ENCODE data around the gene MLPH.
A peak's percentile ranks its signal among the peaks of the same experiment; 100 is the strongest.

MLPH gene

GRCh38 chr2:237572021-237572741, 85.1 kb downstream of the MLPH start:
- peak; percentile 85 for DNase-seq

- DNase-seq = no peak
These were observed 85.7 kb downstream of the MLPH start for GRCh38 chr2:237572742-237573101.

GRCh38 chr2:237573721-237574415, 86.8 kb downstream of the MLPH start:
- no peak for DNase-seq

- no peak for DNase-seq
These were observed 87.4 kb downstream of the MLPH start for GRCh38 chr2:237574467-237574866.

- no peak for DNase-seq
These were observed 88.1 kb downstream of the MLPH start for GRCh38 chr2:237574894-237575868.

- DNase-seq = no peak
These were observed 89.1 kb downstream of the MLPH start for GRCh38 chr2:237575869-237576862.

GRCh38 chr2:237576974-237577373, 89.9 kb downstream of the MLPH start:
- no peak for DNase-seq

- DNase-seq = no peak
These were observed 90.4 kb downstream of the MLPH start for GRCh38 chr2:237577458-237577857.

GRCh38 chr2:237577956-237578870, 91.2 kb downstream of the MLPH start:
- no peak for DNase-seq

GRCh38 chr2:237581326-237581725, 94.3 kb downstream of the MLPH start:
- DNase-seq = no peak

- DNase-seq = peak; percentile 25 to 43
These were observed 95.0 kb downstream of the MLPH start for GRCh38 chr2:237581751-237582746.

- no peak for DNase-seq
These were observed 96.6 kb downstream of the MLPH start for GRCh38 chr2:237583385-237584295.

GRCh38 chr2:237585590-237586221, 98.7 kb downstream of the MLPH start:
- DNase-seq = no peak

- no peak for DNase-seq
These were observed 101.1 kb downstream of the MLPH start for GRCh38 chr2:237588044-237588696.

GRCh38 chr2:237590272-237591140, 103.5 kb downstream of the MLPH start, which contains the start of gene RAB17:
Gene RAB17 (minus strand): TSS chr2:237590734. CDS start chr2:237586154, 4,580 bp downstream.
- no peak for DNase-seq
